Liver (tissue), 9 donors: ENCODE data around the gene C13orf42. TPM values are rescaled to one million over a fixed set of nuclear protein-coding genes. Genes with fewer than 3 reads are reported as not detected.

Source experiments
- DNase-seq: peaks from one replicate; pipeline ENCODE4 v3.0.0-alpha.2; 2017; ENCODE audit warnings: low spot score
- H3K27ac ChIP-seq, 2 donors: one replicate each; pipeline ENCODE4 v1.7.0; 2013; ENCODE audit warnings: inconsistent platforms in 2 of 2, low read length in 2 of 2, control low read depth in 1 of 2, low read depth in 1 of 2, mild to moderate bottlenecking in 1 of 2
- H3K27me3 ChIP-seq, 4 donors: one replicate each; pipeline versions ENCODE4 v1.6.1 to v1.7.0; 2013; ENCODE audit warnings: low read length in 3 of 4, inconsistent platforms in 1 of 4, mild to moderate bottlenecking in 1 of 4, moderate library complexity in 1 of 4; ENCODE audit not compliant: control insufficient read depth in 4 of 4, insufficient read depth in 4 of 4
- H3K36me3 ChIP-seq, 4 donors: one replicate each; pipeline versions ENCODE4 v1.6.1 to v1.7.0; 2013; ENCODE audit warnings: low read length in 3 of 4, mild to moderate bottlenecking in 3 of 4, low read depth in 1 of 4, moderate library complexity in 1 of 4; ENCODE audit not compliant: control insufficient read depth in 4 of 4, insufficient read depth in 3 of 4
- H3K4me1 ChIP-seq, 4 donors: one replicate each; pipeline versions ENCODE4 v1.6.1 to v1.7.0; 2013; ENCODE audit warnings: low read length in 3 of 4, mild to moderate bottlenecking in 3 of 4, moderate library complexity in 1 of 4; ENCODE audit not compliant: control insufficient read depth in 4 of 4, insufficient read depth in 4 of 4
- H3K4me3 ChIP-seq, 3 donors: one replicate each; pipeline versions ENCODE4 v1.6.1 to v1.7.0; 2013; ENCODE audit warnings: low read length in 3 of 3, control low read depth in 1 of 3, low read depth in 1 of 3, mild to moderate bottlenecking in 1 of 3
- H3K9ac ChIP-seq, 2 donors: one replicate each; pipeline ENCODE4 v1.7.0; 2013; ENCODE audit warnings: low read length in 2 of 2, mild to moderate bottlenecking in 2 of 2, moderate library complexity in 2 of 2, control low read depth in 1 of 2, low read depth in 1 of 2
- H3K9me3 ChIP-seq, 4 donors: one replicate each; pipeline versions ENCODE4 v1.6.1 to v1.7.0; 2013; ENCODE audit warnings: low read length in 3 of 4; ENCODE audit not compliant: control insufficient read depth in 4 of 4
- ATF3 ChIP-seq: IDR thresholded peaks from 2 replicates; pipeline ENCODE4 v1.6.1; 2016; ENCODE audit warnings: antibody characterized with exemption
- EGR1 ChIP-seq, 2 donors: IDR thresholded peaks; 2 replicates each; pipeline ENCODE4 v1.6.1; 2016 to 2018; ENCODE audit warnings: antibody characterized with exemption in 2 of 2, low read depth in 2 of 2
- FOXA1 ChIP-seq: IDR thresholded peaks from 2 replicates; pipeline ENCODE4 v1.6.1; 2016; ENCODE audit warnings: antibody characterized with exemption
- FOXA2 ChIP-seq: IDR thresholded peaks from 2 replicates; pipeline ENCODE4 v1.6.1; 2016; ENCODE audit warnings: antibody characterized with exemption
- GABPA ChIP-seq, 2 donors: IDR thresholded peaks in 1 of 2; conservative IDR thresholded peaks in 1 of 2; 2 replicates each; pipeline ENCODE4 v1.6.1; 2016; ENCODE audit warnings: antibody characterized with exemption in 2 of 2, mild to moderate bottlenecking in 1 of 2, moderate library complexity in 1 of 2
- HNF4A ChIP-seq, 2 donors: conservative IDR thresholded peaks; 2 replicates each; pipeline ENCODE4 v1.6.1; 2016; ENCODE audit warnings: antibody characterized with exemption in 2 of 2, mild to moderate bottlenecking in 2 of 2
- HNF4G ChIP-seq: IDR thresholded peaks from 2 replicates; pipeline ENCODE4 v1.6.1; 2016; ENCODE audit warnings: antibody characterized with exemption
- JUND ChIP-seq, 2 donors: IDR thresholded peaks; 2 replicates each; pipeline ENCODE4 v1.6.1; 2016; ENCODE audit warnings: antibody characterized with exemption in 2 of 2
- NR2F2 ChIP-seq: IDR thresholded peaks from 2 replicates; pipeline ENCODE4 v1.6.1; 2016; ENCODE audit warnings: antibody characterized with exemption
- RAD21 ChIP-seq, 2 donors: IDR thresholded peaks; 2 replicates each; pipeline ENCODE4 v1.6.1; 2016; ENCODE audit warnings: antibody characterized with exemption in 2 of 2, mild to moderate bottlenecking in 2 of 2
- REST ChIP-seq: IDR thresholded peaks from 2 replicates; pipeline ENCODE4 v1.6.1; 2016; ENCODE audit warnings: antibody characterized with exemption, mild to moderate bottlenecking
- RXRA ChIP-seq, 2 donors: IDR thresholded peaks; 2 replicates each; pipeline ENCODE4 v1.6.1; 2017 to 2018; ENCODE audit warnings: antibody characterized with exemption in 2 of 2, mild to moderate bottlenecking in 1 of 2
- SP1 ChIP-seq: IDR thresholded peaks from 2 replicates; pipeline ENCODE4 v1.6.1; 2018; ENCODE audit warnings: antibody characterized with exemption, mild to moderate bottlenecking
- TAF1 ChIP-seq: conservative IDR thresholded peaks from 2 replicates; pipeline ENCODE4 v1.6.1; 2016; ENCODE audit warnings: antibody characterized with exemption, mild to moderate bottlenecking
- YY1 ChIP-seq: IDR thresholded peaks from 2 replicates; pipeline ENCODE4 v1.6.1; 2016; ENCODE audit warnings: antibody characterized with exemption, mild to moderate bottlenecking
- ZBTB33 ChIP-seq: IDR thresholded peaks from 2 replicates; pipeline ENCODE4 v1.6.1; 2016; ENCODE audit warnings: antibody characterized with exemption
- WGBS: extraction: QIAGEN DNeasy Blood & Tissue Kit; methylation state at CpG from one replicate; pipeline ENCODE4 v1.1.7; 2013; 5-methylcytosine and 5-hydroxymethylcytosine counted together
- polyA plus RNA-seq, 2 donors: library from polyadenylated mRNA; stranded (reverse) in 1 of 2; unstranded in 1 of 2; fragments of 200-250 nt in 1 of 2; fragments of >200 nt in 1 of 2; fragmentation: Nextera tagmentation in 1 of 2; extraction: Ambion mirVana in 1 of 2; gene quantifications; one replicate each; pipeline versions ENCODE4 v1.2.1 to v1.2.3, GENCODE V29; 2013 to 2015
- total RNA-seq, 2 donors: library from RNA; depleted of rRNA; stranded (reverse); fragments of >200 nt; gene quantifications; one replicate each; pipeline ENCODE4 v1.2.3, GENCODE V29; 2014
- TF ChIP-seq, protein P1 (sequence below): IDR thresholded peaks from 2 replicates; pipeline ENCODE4 v1.6.1; 2016; ENCODE audit warnings: antibody characterized with exemption
- TF ChIP-seq, protein P2 (sequence below): fragments of 150-350 bp; IDR thresholded peaks from 2 replicates; pipeline ENCODE4 v1.5.1; 2017; ENCODE audit warnings: improper control_type of control experiment, low read depth, low read length; ENCODE audit not compliant: missing input control
- donor health status: healthy.
- donor health status: healthy.
- donor health status: healthy.
- donor health status: healthy.
- donor health status: healthy.

The C13orf42 gene
- total and polyA plus RNA-seq, 4 donors: 0.08 TPM; not detected in 3

- 95% methylated on average over 13 of the region's 13 CpGs for WGBS
- no peak overlapping the region for H3K4me3 ChIP-seq
- H3K4me1 ChIP-seq: no peaks in the 10 kb centered on the region
- TF ChIP-seq, protein P1, sequence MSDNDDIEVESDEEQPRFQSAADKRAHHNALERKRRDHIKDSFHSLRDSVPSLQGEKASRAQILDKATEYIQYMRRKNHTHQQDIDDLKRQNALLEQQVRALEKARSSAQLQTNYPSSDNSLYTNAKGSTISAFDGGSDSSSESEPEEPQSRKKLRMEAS: no peak
- TF ChIP-seq NR2F2 (no peak), ZBTB33 (no peak), TAF1 (no peak), YY1 (no peak), HNF4G (no peak), FOXA1 (no peak), REST (no peak), GABPA (IDR thresholded peaks at IDR 0.05 in 1 of 2, conservative IDR thresholded peaks at IDR 0.05 in 1 of 2) (no peak), FOXA2 (no peak), JUND (IDR thresholded peaks at IDR 0.05) (no peak), RAD21 (IDR thresholded peaks at IDR 0.05) (no peak), RXRA (IDR thresholded peaks at IDR 0.05) (no peak), EGR1 (IDR thresholded peaks at IDR 0.05; ENCODE audit: low read depth in 2 of 2) (no peak), HNF4A (conservative IDR thresholded peaks at IDR 0.05) (no peak), SP1 (no peak)
- TF ChIP-seq, protein P2, sequence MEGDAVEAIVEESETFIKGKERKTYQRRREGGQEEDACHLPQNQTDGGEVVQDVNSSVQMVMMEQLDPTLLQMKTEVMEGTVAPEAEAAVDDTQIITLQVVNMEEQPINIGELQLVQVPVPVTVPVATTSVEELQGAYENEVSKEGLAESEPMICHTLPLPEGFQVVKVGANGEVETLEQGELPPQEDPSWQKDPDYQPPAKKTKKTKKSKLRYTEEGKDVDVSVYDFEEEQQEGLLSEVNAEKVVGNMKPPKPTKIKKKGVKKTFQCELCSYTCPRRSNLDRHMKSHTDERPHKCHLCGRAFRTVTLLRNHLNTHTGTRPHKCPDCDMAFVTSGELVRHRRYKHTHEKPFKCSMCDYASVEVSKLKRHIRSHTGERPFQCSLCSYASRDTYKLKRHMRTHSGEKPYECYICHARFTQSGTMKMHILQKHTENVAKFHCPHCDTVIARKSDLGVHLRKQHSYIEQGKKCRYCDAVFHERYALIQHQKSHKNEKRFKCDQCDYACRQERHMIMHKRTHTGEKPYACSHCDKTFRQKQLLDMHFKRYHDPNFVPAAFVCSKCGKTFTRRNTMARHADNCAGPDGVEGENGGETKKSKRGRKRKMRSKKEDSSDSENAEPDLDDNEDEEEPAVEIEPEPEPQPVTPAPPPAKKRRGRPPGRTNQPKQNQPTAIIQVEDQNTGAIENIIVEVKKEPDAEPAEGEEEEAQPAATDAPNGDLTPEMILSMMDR: no peak
- no peaks in the 10 kb centered on the region for H3K9me3 ChIP-seq
- H3K27me3 ChIP-seq: no peaks in the 10 kb centered on the region
- no peaks in the 10 kb centered on the region for H3K36me3 ChIP-seq
- no peak overlapping the region for H3K27ac ChIP-seq
- no peak overlapping the region for H3K9ac ChIP-seq
- no peak for DNase-seq
Observed at GRCh38 chr13:51044023-51044665, 66.9 kb downstream of the C13orf42 start.

- no peaks in the 10 kb centered on the region for H3K27me3 ChIP-seq
- H3K9ac ChIP-seq: no peak overlapping the region
- TF ChIP-seq FOXA1 (no peak), FOXA2 (no peak), ATF3 (no peak), JUND (IDR thresholded peaks at IDR 0.05) (no peak), TAF1 (no peak), EGR1 (IDR thresholded peaks at IDR 0.05; ENCODE audit: low read depth in 2 of 2) (no peak), RXRA (IDR thresholded peaks at IDR 0.05) (no peak), HNF4G (no peak), GABPA (IDR thresholded peaks at IDR 0.05 in 1 of 2, conservative IDR thresholded peaks at IDR 0.05 in 1 of 2) (no peak), YY1 (no peak), HNF4A (conservative IDR thresholded peaks at IDR 0.05) (no peak), NR2F2 (no peak)
- WGBS: 96% methylated on average over 5 of the region's 5 CpGs
- H3K9me3 ChIP-seq: no peaks in the 10 kb centered on the region
- H3K4me1 ChIP-seq: no peaks in the 10 kb centered on the region
- DNase-seq: no peak
- H3K36me3 ChIP-seq: no peaks in the 10 kb centered on the region
- no peak overlapping the region for H3K4me3 ChIP-seq
- no peak overlapping the region for H3K27ac ChIP-seq
Observed at GRCh38 chr13:51043310-51043709, 67.8 kb downstream of the C13orf42 start.
